Measurements from ENCODE around the gene ZNF311.
"Not testable (repeated sequence)": the region's sequence is repeated elsewhere in the genome, so short reads cannot be mapped to it uniquely, and the experiment has no call there.

ZNF311 gene

GRCh38 chr6:28978133-28978491, 27.0 kb downstream of the ZNF311 start:
- DNase-seq (ENCODE audit: low read depth) = no peak
- no peak for TF ChIP-seq CTCF (IDR thresholded peaks at IDR 0.05; ENCODE audit: low read depth, low read length)
- no peak for TF ChIP-seq MYC (IDR thresholded peaks at IDR 0.05; ENCODE audit: low read depth, low read length)
- TF ChIP-seq MAX (IDR thresholded peaks at IDR 0.05; ENCODE audit: low read depth, low read length) = no peak
- no peak for TF ChIP-seq POLR2A (IDR thresholded peaks at IDR 0.05; ENCODE audit: extremely low read depth, insufficient read length)
- peak overlapping the region; percentile 78 for H3K4me3 ChIP-seq (ENCODE audit: low read depth, low read length)

GRCh38 chr6:28977341-28978132, 27.6 kb downstream of the ZNF311 start:
- peak overlapping the region; percentile 78 for H3K4me3 ChIP-seq (ENCODE audit: low read depth, low read length)
- TF ChIP-seq MYC (IDR thresholded peaks at IDR 0.05; ENCODE audit: low read depth, low read length) (no peak), POLR2A (IDR thresholded peaks at IDR 0.05; ENCODE audit: extremely low read depth, insufficient read length) (no peak), CTCF (IDR thresholded peaks at IDR 0.05; ENCODE audit: low read depth, low read length) (no peak), MAX (IDR thresholded peaks at IDR 0.05; ENCODE audit: low read depth, low read length) (no peak)
- peak; percentile 95 for DNase-seq (ENCODE audit: low read depth)

GRCh38 chr6:28976677-28977076, 28.4 kb downstream of the ZNF311 start:
- DNase-seq (ENCODE audit: low read depth) = no peak
- H3K4me3 ChIP-seq (ENCODE audit: low read depth, low read length) = peak overlapping the region; percentile 78
- TF ChIP-seq MAX (IDR thresholded peaks at IDR 0.05; ENCODE audit: low read depth, low read length) (no peak), CTCF (IDR thresholded peaks at IDR 0.05; ENCODE audit: low read depth, low read length) (no peak), POLR2A (IDR thresholded peaks at IDR 0.05; ENCODE audit: extremely low read depth, insufficient read length) (no peak), MYC (IDR thresholded peaks at IDR 0.05; ENCODE audit: low read depth, low read length) (no peak)

GRCh38 chr6:28974505-28974904, 30.6 kb downstream of the ZNF311 start:
- TF ChIP-seq CTCF (IDR thresholded peaks at IDR 0.05; ENCODE audit: low read depth, low read length) (no peak), POLR2A (IDR thresholded peaks at IDR 0.05; ENCODE audit: extremely low read depth, insufficient read length) (no peak), MAX (IDR thresholded peaks at IDR 0.05; ENCODE audit: low read depth, low read length) (no peak), MYC (IDR thresholded peaks at IDR 0.05; ENCODE audit: low read depth, low read length) (no peak)
- H3K4me3 ChIP-seq (ENCODE audit: low read depth, low read length) = no peak overlapping the region

GRCh38 chr6:28970056-28970455, 35.1 kb downstream of the ZNF311 start:
- not testable (repeated sequence) for DNase-seq (ENCODE audit: low read depth)

More at GRCh38 chr6:28974505-28974904, 30.6 kb downstream of the ZNF311 start:
- peak; percentile 56 for DNase-seq (ENCODE audit: low read depth)

GRCh38 chr6:28969129-28969528, 36.0 kb downstream of the ZNF311 start:
- TF ChIP-seq MYC (IDR thresholded peaks at IDR 0.05; ENCODE audit: low read depth, low read length) (no peak), CTCF (IDR thresholded peaks at IDR 0.05; ENCODE audit: low read depth, low read length) (no peak), POLR2A (IDR thresholded peaks at IDR 0.05; ENCODE audit: extremely low read depth, insufficient read length) (no peak), MAX (IDR thresholded peaks at IDR 0.05; ENCODE audit: low read depth, low read length) (no peak)
- no peak for DNase-seq (ENCODE audit: low read depth)

More at GRCh38 chr6:28970056-28970455, 35.1 kb downstream of the ZNF311 start:
- not testable (repeated sequence) for H3K4me3 ChIP-seq (ENCODE audit: low read depth, low read length)

More at GRCh38 chr6:28969129-28969528, 36.0 kb downstream of the ZNF311 start:
- H3K4me3 ChIP-seq (ENCODE audit: low read depth, low read length) = no peak overlapping the region
